Esophagus (tissue), 2 donors: ENCODE results near the gene AAK1. TPM values are rescaled to one million over a fixed set of nuclear protein-coding genes. Genes with fewer than 3 reads are reported as not detected.
"Not testable (repeated sequence)": the region's sequence is repeated elsewhere in the genome, so short reads cannot be mapped to it uniquely, and the experiment has no call there.

ENCODE experiments used
- H3K27ac ChIP-seq, 2 donors: one replicate each; pipeline ENCODE4 v1.5.1; 2013; ENCODE audit warnings: low read depth in 2 of 2, mild to moderate bottlenecking in 2 of 2, inconsistent platforms in 1 of 2, low read length in 1 of 2, moderate library complexity in 1 of 2
- H3K27me3 ChIP-seq, 2 donors: one replicate each; pipeline ENCODE4 v1.6.1; 2013; ENCODE audit warnings: low read length in 2 of 2, control low read depth in 1 of 2, mild to moderate bottlenecking in 1 of 2; ENCODE audit not compliant: insufficient read depth in 2 of 2, control insufficient read depth in 1 of 2
- H3K36me3 ChIP-seq, 2 donors: one replicate each; pipeline ENCODE4 v1.6.1; 2013; ENCODE audit warnings: low read length in 1 of 2; ENCODE audit not compliant: control insufficient read depth in 2 of 2, insufficient read depth in 2 of 2
- H3K4me1 ChIP-seq, 2 donors: one replicate each; pipeline ENCODE4 v1.6.1; 2013; ENCODE audit warnings: low read length in 1 of 2; ENCODE audit not compliant: control insufficient read depth in 2 of 2, insufficient read depth in 2 of 2
- H3K4me3 ChIP-seq, 2 donors: one replicate each; pipeline ENCODE4 v1.5.1; 2013; ENCODE audit warnings: low read length in 2 of 2, mild to moderate bottlenecking in 2 of 2, low read depth in 1 of 2, moderate library complexity in 1 of 2
- H3K9me3 ChIP-seq, 2 donors: one replicate each; pipeline ENCODE4 v1.6.1; 2013; ENCODE audit warnings: mild to moderate bottlenecking in 2 of 2, low read depth in 1 of 2, low read length in 1 of 2, moderate library complexity in 1 of 2; ENCODE audit not compliant: control insufficient read depth in 2 of 2, insufficient read depth in 1 of 2
- WGBS, 2 donors: extraction: QIAGEN DNeasy Blood & Tissue Kit; methylation state at CpG; one replicate each; pipeline ENCODE4 v1.1.7; 2013; 5-methylcytosine and 5-hydroxymethylcytosine counted together
- polyA plus RNA-seq, 2 donors: library from polyadenylated mRNA; stranded (reverse); fragments of 200-250 nt; gene quantifications; one replicate each; pipeline ENCODE4 v1.2.3, GENCODE V29; 2013
- donor health status: healthy with polysubstance abuse.
- donor health status: Bipolar disorder and iron deficiency.

The AAK1 gene
- polyA plus RNA-seq, 2 donors: 4.4 to 8.4 TPM

DNA sequence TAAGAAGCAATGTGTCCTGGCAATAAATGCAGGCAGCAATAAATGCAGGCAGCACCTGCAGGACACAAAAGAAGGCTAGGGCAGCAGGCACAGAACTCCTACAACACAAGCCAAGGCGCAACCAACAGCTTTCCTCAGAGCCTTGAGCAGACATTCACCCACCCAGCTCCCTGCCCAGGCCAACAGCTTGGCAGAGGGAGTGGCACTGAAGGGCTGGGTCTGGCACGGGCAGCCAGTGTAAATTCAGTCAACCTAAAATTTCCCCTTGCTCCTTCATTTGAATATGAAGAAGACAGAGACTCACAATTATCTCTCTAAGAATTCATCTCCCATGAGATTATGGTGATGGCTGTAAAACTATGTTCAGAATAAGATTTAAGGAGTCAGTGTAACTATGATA is 35.4 kb downstream of the AAK1 start:
- WGBS, 2 donors: 54 to 60% methylated on average over 2 of the region's 2 CpGs

DNA sequence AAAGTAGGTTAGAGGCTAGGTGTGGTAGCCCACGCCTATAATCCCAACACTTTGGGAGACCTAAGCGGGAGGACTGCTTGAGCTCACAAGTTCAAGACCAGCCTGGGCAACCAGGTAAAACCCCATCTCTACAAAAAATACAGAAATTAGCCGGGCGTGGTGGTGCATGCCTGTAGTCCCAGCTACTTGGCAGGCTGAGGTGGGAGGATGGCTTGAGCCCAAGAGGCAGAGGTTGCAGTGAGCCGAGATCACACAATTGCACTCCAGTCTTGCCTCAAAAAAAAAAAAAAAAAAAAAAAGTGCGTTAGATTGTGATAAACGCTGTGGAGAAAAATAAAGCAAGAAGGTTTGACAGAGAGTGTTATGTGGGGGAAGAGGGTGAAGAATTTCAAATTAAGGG is 36.8 kb downstream of the AAK1 start:
- not testable (repeated sequence) for H3K9me3 ChIP-seq, H3K27me3 ChIP-seq, H3K4me3 ChIP-seq, H3K4me1 ChIP-seq, H3K27ac ChIP-seq, H3K36me3 ChIP-seq
- 51 to 65% methylated on average over 7 of the region's 7 CpGs for WGBS, 2 donors

More for the DNA sequence above, 35.4 kb downstream of the AAK1 start:
- no peaks in the 10 kb centered on the region for H3K9me3 ChIP-seq
- H3K4me1 ChIP-seq: peaks cover 6 to 10% of the 10 kb centered on the region in 2 donors
- H3K27ac ChIP-seq: peak overlapping the region in 1 of 2 donors; percentile 28
- no peak overlapping the region for H3K4me3 ChIP-seq
- H3K27me3 ChIP-seq: no peaks in the 10 kb centered on the region
- H3K36me3 ChIP-seq: no peaks in the 10 kb centered on the region

DNA sequence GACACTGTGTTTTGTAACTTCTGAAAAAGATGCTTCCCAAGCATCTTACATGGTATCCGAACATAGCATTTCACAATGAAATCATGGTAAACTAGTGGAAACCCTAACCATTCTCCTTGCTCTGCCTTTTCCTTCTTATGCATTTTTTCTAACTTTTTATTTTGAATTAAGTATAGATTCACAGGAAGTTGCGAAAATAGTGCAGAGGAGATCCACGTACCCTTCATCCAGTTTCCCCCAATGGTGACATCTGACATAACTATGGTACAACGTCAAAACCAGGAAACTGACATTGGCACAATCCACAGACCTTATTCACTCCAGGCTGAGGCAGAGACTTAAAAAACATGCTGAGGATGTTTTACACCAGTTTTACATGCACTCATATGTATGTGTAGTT is 38.3 kb downstream of the AAK1 start:
- Histone ChIP-seq H3K27ac (no peak overlapping the region), H3K27me3 (no peaks in the 10 kb centered on the region), H3K36me3 (no peaks in the 10 kb centered on the region), H3K4me1 (peaks cover 6 to 10% of the 10 kb centered on the region in 2 donors), H3K9me3 (no peaks in the 10 kb centered on the region), H3K4me3 (no peak overlapping the region)
- WGBS, 2 donors: 90 to 94% methylated on average over 4 of the region's 4 CpGs

DNA sequence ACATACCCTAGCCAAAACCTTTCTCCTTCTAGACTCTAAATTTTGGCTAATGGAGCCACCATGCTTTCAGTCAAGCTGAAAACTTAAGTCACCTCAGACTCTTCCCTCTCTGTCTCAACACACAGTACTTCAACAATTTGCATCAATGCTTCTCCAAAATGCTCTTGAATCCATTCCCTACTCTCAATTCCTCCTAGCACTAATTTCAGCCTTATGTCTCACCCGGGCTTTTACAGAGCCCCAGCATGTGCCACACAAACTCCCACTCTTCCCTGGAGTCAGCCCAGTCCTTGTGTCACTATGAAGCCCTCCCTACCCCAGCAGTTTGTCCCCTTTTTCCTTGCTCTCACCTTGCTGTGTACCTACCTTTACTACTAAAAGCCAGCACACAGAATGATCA is 38.7 kb downstream of the AAK1 start:
- H3K4me3 ChIP-seq: no peak overlapping the region
- no peak overlapping the region for H3K27ac ChIP-seq
- H3K9me3 ChIP-seq: no peaks in the 10 kb centered on the region
- WGBS, 2 donors: 66 to 88% methylated on average over 1 of the region's 1 CpG
- peaks cover 6 to 10% of the 10 kb centered on the region in 2 donors for H3K4me1 ChIP-seq
- no peaks in the 10 kb centered on the region for H3K36me3 ChIP-seq
- no peaks in the 10 kb centered on the region for H3K27me3 ChIP-seq

DNA sequence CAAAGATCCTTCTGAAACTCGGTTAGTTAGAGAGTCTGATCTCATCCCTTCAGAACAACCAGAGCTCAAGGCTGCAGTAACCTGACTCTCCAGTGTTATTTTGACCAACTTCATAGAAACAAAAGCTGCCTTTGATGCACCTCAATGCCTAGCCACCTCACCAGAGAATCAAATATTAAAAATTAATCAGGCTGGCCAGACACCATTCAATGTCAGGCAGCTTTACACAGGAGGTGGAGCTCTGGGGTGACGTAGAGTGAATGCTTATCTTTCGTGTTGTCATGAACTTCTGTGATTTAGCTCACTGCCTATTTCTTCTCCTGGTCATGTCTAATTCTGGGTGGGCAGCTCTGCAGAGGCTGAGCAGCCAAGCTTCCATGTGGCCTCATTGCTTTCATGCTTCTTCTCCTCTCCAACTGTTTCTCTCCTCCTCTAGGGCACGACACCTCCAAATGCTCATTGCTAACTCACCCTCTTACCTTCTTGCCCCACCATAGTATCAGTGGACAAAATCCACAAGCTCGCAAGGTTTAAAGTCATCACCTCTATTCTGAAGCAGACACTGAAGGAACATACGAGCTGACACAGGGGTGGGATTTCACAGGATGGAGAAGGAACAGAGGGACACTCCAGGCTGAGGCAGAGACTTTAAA is 39.4 kb downstream of the AAK1 start:
- Histone ChIP-seq H3K36me3 (no peaks in the 10 kb centered on the region), H3K4me3 (no peak overlapping the region), H3K9me3 (no peaks in the 10 kb centered on the region), H3K4me1 (peaks cover 6 to 10% of the 10 kb centered on the region in 2 donors), H3K27me3 (no peaks in the 10 kb centered on the region), H3K27ac (no peak overlapping the region)
- 76 to 83% methylated on average over 6 of the region's 6 CpGs for WGBS, 2 donors

DNA sequence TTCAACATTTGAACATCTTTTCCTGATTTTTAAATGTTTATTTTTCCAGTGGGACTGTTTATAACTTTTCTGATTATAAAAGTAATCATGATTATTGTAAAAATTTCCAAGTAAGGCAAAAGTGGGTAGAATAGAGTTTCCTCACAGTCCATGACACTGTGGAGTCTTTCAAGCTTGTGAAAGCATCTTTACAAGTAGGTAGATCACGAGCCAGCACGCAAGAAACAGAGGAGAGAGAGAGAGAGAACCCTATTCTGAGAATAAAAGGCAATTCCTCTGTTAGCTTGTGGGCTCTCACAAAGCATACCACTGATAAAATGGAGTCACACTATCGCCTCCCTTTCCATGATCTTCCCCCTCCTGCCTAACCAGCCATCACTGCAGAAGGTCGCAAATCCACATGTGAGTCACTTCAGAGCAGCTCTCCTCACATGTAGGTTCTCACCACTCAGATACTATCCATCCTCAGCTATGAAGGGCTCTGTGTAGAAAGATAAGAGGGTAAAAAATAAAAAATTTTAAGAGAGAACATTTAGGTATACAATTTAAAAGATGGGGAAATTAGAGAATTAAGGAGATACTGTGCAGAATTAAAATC is 40.3 kb downstream of the AAK1 start:
- Histone ChIP-seq H3K27ac (no peak overlapping the region), H3K36me3 (no peaks in the 10 kb centered on the region), H3K27me3 (no peaks in the 10 kb centered on the region), H3K4me1 (peaks cover 6 to 10% of the 10 kb centered on the region in 2 donors), H3K9me3 (no peaks in the 10 kb centered on the region), H3K4me3 (no peak overlapping the region)
- WGBS, 2 donors: 90 to 92% methylated on average over 4 of the region's 4 CpGs

DNA sequence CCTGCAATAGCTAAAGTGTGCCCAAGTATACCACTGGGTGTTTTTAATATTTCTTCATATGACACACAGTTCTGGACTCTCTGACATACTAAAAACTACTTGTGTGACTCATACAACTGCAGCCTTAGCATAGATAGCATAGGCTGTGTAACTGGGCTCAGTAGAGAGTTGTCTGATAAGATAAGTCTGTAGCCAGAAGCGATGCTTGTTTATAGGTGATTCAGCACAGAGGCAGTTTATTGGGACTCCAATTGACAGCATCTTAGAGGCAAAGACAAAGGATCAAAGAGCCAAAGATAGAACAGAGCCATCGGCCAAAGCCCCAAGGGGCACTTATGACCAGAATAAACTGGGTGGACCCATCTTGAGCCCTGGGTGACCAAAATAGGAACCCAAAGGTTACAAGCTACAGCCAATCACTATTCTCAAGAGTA is 42.3 kb downstream of the AAK1 start:
- Histone ChIP-seq H3K4me1 (peaks cover 3 to 4% of the 10 kb centered on the region in 2 donors), H3K4me3 (no peak overlapping the region), H3K27ac (no peak overlapping the region), H3K9me3 (no peaks in the 10 kb centered on the region), H3K27me3 (no peaks in the 10 kb centered on the region), H3K36me3 (no peaks in the 10 kb centered on the region)
- 74 to 81% methylated on average over 2 of the region's 2 CpGs for WGBS, 2 donors

DNA sequence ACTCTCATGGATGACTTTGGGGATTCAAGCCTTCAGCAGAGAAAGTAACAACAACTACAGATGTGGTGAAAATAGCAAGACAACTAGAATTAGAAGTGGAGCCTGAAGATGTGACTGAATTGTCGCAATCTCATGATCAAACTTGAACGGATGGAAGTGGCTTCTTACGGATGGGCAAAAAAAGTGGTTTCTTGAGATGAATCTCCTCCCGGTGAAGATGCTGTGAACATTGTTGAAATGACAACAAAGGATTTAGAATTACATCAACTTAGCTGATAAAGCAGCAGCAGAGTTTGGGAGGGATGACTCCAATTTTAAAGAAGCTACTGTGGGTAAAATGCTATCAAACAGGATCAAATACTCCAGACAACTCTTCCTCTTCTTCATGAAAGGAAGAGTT is 43.1 kb downstream of the AAK1 start:
- H3K27me3 ChIP-seq: no peaks in the 10 kb centered on the region
- no peak overlapping the region for H3K4me3 ChIP-seq
- whole genome bisulfite sequencing, 2 donors: 73 to 84% methylated on average over 4 of the region's 4 CpGs
- H3K9me3 ChIP-seq: no peaks in the 10 kb centered on the region
- H3K27ac ChIP-seq: no peak overlapping the region
- peaks cover 0 to 3% of the 10 kb centered on the region in 2 donors for H3K4me1 ChIP-seq
- H3K36me3 ChIP-seq: no peaks in the 10 kb centered on the region

DNA sequence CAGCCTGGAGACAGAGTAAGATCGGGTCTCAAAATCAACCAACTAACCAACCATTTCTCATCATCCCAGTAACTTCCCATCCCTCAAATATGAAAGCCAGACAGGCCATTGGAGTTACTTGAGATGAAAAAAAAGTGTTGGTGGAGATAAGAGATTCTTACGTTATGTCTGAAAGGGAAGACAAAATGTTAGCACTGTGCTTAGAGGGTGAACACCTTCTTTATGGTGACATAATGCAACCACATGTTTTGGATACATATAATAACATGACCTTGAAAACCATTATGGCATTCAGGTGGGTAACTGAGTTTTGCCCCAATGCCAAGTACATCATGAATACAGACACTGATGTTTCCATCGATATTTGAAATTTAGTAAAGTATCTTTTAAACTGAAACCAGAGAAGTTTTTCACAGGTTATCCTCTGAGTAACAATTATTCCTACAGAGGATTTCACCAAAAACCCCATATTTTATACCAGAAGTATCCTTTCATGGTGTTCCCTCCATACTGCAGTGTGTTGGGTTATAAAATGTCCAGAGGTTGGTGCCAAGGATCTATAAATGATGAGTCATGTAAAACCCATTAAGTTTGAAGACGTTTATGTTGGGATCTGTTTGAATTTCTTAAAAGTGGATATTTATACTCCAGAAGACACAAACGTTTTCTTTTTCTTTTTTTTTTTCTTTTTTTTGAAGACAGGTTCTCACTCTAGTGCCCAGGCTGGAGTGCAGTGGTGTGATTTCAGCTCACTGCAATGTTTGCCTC is 45.5 kb downstream of the AAK1 start:
- no peaks in the 10 kb centered on the region for H3K9me3 ChIP-seq
- 70 to 74% methylated on average over 5 of the region's 5 CpGs for WGBS, 2 donors
- H3K4me3 ChIP-seq: no peak overlapping the region
- no peaks in the 10 kb centered on the region for H3K27me3 ChIP-seq
- no peaks in the 10 kb centered on the region for H3K36me3 ChIP-seq
- no peak overlapping the region for H3K27ac ChIP-seq
- H3K4me1 ChIP-seq: no peaks in the 10 kb centered on the region
